Erythroblast (primary cell): Measurements from ENCODE around the gene COX6B1.

Source experiments
- GATA1 ChIP-seq: IDR thresholded peaks from 2 replicates; pipeline ENCODE4 v1.6.1; 2011; ENCODE audit warnings: low read depth, mild to moderate bottlenecking, control low read depth, low read length, moderate library complexity
- POLR2A ChIP-seq: IDR thresholded peaks from 2 replicates; pipeline ENCODE4 v1.6.1; 2011; ENCODE audit warnings: mild to moderate bottlenecking, low read length

DNA sequence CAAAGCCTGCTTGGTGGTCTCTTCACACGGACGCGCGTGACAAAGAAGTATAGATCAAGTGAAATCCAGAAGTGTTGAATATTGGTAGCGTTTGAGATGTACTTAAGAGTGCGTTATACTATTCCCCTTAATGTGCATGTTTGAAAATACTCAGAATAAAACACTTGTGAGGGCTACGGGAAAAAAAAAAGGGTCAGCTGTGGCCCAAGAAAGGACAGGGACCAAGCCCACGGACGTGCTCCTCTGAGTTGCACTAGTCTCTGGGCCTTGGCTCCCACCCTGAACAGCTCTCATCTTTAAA, 19.9 kb upstream of the COX6B1 start:
- TF ChIP-seq POLR2A (no peak), GATA1 (no peak)
